Tibial nerve (tissue), 4 donors: ENCODE data around the gene CASKIN2.

Experiments used
- CTCF ChIP-seq, 5 experiments: fragments of 200-600 bp in 3 of 5; fragments of 450-650 bp in 2 of 5; sonication (generic) in 3 of 5; IDR thresholded peaks; one replicate each; pipeline ENCODE4 v1.5.1; 2016 to 2019; ENCODE audit warnings: antibody characterized with exemption in 5 of 5, mild to moderate bottlenecking in 3 of 5, moderate library complexity in 2 of 5
- EP300 ChIP-seq, 2 donors: sonication (generic); formaldehyde crosslinking; IDR thresholded peaks; one replicate each; pipeline ENCODE4 v1.6.1; 2017; ENCODE audit warnings: antibody characterized with exemption in 2 of 2, mild to moderate bottlenecking in 1 of 2
- POLR2A ChIP-seq, 2 donors: fragments of 450-650 bp; IDR thresholded peaks; one replicate each; pipeline ENCODE4 v1.6.1; 2017; ENCODE audit warnings: antibody characterized with exemption in 2 of 2, mild to moderate bottlenecking in 2 of 2, moderate library complexity in 2 of 2

- no peak for TF ChIP-seq CTCF (IDR thresholded peaks at IDR 0.05)
- TF ChIP-seq POLR2A (IDR thresholded peaks at IDR 0.05) = no peak
- no peak for TF ChIP-seq EP300 (IDR thresholded peaks at IDR 0.05)
Measured at GRCh38 chr17:75540923-75541503, 25.7 kb upstream of the CASKIN2 start.
